Fibroblast of skin of scalp (primary cell): Measurements from ENCODE around the gene TREH. TPM values are rescaled to one million over a fixed set of nuclear protein-coding genes. Genes with fewer than 3 reads are reported as not detected.
"Not testable (repeated sequence)": the region's sequence is repeated elsewhere in the genome, so short reads cannot be mapped to it uniquely, and the experiment has no call there.

Experiments used
- DNase-seq: peaks from one replicate; pipeline ENCODE4 v3.0.0-alpha.2; 2013
- polyA plus RNA-seq, 2 experiments: library from polyadenylated mRNA; unstranded; fragments of 120-200 nt; gene quantifications; one replicate each; pipeline ENCODE4 v1.2.1, GENCODE V29; 2013; ENCODE audit not compliant: insufficient read length in 2 of 2

TREH gene
- 0.17 TPM for polyA plus RNA-seq (2013, experiment 1 of 2; ENCODE audit: insufficient read length)
- 0.20 TPM for polyA plus RNA-seq (2013, experiment 2 of 2; ENCODE audit: insufficient read length)

DNA sequence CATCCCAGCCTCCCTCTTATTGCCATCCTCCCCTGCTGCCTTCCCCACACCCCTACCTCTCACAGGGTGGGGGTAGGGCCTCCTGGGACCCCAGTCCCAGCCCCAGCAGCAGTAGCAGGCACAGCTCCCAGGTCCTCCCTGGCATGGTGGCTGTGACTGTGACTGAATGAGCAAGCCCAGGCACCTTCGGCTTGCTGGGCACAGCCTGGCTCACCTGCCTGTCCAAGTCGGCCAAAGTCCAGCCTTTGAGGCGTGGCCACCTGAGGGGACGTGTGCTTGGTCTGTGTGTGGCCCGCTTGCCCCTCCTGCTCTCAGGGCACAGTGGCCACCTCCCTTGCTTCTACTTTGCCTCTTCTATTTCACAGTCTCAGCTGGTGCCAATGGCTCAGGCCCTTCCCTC is at the start of gene TREH:
TSS of gene TREH (minus strand) at position 168 of the 400 bp plus-strand sequence. CDS start at position 145, 23 bp downstream.
- DNase-seq = no peak

DNA sequence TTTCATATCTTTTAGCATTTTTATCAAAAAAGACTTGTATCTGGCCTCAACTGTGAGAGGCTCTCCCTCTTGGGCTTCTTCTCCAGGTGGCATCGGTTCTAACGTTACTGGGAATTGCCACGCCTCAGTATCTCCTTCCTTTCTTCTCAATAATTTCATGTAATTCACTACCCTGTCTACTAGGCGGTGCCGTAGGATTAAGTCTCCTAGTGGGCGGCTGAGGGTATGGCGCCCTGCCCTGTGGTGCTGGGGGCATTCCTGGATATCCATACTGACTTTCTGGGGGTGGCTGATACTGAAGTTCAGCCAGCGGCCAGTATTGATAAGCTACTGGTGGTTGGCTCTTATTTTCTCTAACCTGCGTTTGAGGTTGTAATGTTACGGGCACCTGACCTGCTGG is 48.7 kb upstream of the TREH start:
- not testable (repeated sequence) for DNase-seq

- not testable (repeated sequence) for DNase-seq
Observed at GRCh38 chr11:118727721-118728066, 48.2 kb upstream of the TREH start.

- DNase-seq = not testable (repeated sequence)
Observed at GRCh38 chr11:118727001-118727720, 47.7 kb upstream of the TREH start.

DNA sequence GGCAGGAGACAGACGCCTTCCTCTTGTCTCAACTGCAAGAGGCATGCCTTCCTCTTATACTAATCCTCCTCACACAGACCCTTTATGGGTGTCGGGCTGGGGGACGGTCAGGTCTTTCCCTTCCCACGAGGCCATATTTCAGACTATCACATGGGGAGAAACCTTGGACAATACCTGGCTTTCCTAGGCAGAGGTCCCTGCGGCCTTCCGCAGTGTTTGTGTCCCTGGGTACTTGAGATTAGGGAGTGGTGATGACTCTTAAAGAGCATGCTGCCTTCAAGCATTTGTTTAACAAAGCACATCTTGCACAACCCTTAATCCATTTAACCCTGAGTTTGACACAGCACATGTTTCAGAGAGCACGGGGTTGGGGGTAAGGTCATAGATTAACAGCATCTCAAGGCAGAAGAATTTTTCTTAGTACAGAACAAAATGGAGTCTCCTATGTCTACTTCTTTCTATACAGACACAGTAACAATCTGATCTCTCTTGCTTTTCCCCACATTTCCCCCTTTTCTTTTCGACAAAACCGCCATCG is 42.1 kb upstream of the TREH start:
- DNase-seq = not testable (repeated sequence)

DNA sequence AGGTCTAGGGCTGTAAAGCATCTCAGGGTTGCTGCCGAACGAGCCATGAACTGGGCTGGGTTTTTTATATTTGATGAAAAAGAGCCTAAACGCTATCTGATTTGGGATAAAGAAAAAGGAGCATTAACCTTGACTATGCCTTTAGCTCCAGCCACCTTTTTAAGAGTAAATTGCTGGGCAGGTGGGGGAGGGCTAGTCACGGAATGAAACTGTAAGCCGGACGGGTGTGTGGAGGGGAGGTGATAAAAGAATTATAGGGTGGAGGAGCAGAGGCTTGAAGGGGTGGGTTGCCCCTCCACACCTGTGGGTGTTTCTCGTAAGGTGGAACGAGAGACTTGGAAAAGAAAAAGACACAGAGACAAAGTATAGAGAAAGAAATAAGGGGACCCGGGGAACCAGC is 41.3 kb upstream of the TREH start:
- DNase-seq = not testable (repeated sequence)

- not testable (repeated sequence) for DNase-seq
Observed at GRCh38 chr11:118720078-118720477, 40.6 kb upstream of the TREH start.

DNA sequence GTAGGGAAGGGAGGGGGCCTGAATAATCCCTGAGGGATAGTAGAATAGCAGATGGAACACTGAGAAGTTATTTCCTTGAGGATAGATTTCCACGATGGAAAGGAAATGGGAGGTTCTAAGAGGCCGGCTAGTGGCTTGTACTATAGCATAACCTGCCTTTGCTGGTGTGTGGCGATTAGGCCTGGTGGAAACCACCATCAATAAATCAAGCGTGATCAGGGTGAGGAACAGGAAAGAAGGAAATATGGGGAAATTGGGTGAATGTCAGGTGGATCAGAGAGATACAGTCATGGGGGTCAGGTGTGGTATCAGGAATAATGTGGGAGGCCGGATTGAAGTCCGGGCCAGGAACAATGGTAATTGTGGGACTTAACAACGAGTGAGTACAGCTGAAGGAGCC is 39.1 kb upstream of the TREH start:
- DNase-seq = not testable (repeated sequence)

- DNase-seq = not testable (repeated sequence)
Observed at GRCh38 chr11:118717733-118718132, 38.3 kb upstream of the TREH start.

DNA sequence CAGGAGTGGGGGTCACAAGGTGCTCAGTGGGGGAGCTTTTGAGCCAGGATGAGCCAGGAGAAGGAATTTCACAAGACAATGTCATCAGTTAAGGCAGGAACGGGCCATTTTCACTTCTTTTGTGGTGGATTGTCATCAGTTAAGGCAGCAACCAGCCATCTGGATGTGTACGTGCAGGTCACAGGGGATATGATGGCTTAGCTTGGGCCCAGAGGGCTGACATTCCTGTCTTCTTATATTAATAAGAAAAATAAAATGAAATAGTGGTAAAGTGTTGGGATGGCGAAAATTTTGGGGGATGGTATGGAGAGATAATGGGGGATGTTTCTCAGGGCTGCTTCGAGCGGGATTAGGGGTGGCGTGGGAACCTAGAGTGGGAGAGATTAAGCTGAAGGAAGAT is 37.8 kb upstream of the TREH start:
- not testable (repeated sequence) for DNase-seq

DNA sequence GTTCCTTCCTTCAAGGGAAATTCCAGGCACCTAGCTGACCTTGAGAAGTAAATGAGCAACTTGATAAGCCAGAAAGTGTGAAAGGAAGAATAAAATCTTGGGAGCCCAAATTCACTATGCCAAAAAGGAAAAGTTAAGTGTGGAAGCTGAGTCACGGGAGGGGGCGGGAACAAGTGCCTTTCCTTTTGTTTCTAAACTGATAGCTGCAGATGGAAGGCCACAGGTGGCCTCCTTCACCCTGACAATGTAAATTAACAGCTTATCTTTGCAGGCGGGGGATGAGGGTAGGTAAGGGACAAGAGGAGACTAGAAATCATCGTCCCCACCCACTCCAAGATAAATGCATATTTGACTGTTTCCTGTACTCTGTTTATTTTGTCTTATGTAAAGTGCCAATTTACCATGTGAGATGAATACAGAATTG is 36.4 kb upstream of the TREH start:
- DNase-seq = no peak

- no peak for DNase-seq
Observed at GRCh38 chr11:118715245-118715831, 35.9 kb upstream of the TREH start.

- DNase-seq = no peak
Observed at GRCh38 chr11:118714816-118715215, 35.4 kb upstream of the TREH start.

DNA sequence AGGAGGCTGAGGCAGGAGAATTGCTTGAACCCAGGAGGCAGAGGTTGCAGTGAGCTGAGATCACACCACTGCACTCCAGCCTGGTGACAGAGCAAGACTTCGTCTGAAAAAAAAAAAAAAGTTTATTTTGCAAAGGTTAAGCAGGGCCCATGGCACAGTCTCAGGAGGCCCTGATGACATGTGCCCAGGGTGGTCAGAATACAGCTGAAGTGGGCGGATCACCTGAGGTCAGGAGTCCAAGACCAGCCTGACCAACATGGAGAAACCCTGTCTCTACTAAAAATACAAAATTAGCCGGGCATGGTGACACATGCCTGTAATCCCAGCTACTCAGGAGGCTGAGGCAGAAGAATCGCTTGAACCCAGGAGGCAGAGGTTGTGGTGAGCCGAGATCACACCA is 35.0 kb upstream of the TREH start:
- not testable (repeated sequence) for DNase-seq

DNA sequence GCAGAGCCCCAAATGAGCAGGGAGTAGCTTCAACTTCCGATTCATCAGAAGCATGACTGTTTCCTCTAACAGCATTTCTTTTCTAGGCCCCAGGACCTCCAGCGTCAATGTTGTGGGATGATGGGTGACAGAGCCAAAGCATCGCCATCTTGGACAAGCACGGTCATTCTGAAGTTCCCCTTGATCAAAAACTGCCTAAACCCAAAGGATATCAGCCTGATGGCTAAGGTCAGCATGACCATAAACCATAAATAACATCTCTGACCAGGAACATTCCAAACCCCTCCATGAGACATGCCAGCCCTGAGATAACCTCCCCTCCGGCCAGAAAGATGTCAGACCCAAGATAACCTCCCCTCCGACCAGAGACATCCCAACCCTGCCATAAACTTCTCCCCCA is 28.8 kb upstream of the TREH start:
- no peak for DNase-seq

- DNase-seq = no peak
Observed at GRCh38 chr11:118706546-118706825, 27.0 kb upstream of the TREH start.

- DNase-seq = no peak
Observed at GRCh38 chr11:118705791-118706545, 26.5 kb upstream of the TREH start.

GRCh38 chr11:118705111-118705741 is 25.8 kb upstream of the TREH start:
- no peak for DNase-seq

DNA sequence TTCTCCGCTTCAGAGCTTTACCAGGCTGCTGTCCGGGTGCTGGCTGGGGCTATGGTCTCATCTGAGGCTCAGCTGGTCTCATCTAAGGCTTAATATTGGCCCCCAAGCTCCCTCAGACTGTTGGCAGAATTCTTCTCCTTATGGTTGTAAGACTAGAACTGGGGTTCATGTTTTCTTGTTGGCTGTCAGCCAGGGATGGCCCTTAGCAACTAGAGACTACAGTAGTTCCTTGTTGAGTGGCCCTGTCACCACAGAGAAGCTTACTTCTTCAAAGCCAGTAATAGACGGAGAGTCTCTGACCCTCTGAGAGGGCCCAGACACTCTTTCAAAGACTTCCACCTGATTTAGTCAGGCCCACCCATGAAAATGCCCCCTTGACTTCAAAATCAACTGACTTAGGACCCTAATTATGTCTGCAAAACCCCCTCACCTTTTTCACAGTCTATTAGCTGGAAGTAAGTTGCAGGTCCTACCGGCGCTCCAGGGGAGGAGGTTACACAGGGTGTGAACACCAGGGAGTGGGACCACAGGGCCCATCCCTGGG is 24.2 kb upstream of the TREH start:
- DNase-seq = no peak

DNA sequence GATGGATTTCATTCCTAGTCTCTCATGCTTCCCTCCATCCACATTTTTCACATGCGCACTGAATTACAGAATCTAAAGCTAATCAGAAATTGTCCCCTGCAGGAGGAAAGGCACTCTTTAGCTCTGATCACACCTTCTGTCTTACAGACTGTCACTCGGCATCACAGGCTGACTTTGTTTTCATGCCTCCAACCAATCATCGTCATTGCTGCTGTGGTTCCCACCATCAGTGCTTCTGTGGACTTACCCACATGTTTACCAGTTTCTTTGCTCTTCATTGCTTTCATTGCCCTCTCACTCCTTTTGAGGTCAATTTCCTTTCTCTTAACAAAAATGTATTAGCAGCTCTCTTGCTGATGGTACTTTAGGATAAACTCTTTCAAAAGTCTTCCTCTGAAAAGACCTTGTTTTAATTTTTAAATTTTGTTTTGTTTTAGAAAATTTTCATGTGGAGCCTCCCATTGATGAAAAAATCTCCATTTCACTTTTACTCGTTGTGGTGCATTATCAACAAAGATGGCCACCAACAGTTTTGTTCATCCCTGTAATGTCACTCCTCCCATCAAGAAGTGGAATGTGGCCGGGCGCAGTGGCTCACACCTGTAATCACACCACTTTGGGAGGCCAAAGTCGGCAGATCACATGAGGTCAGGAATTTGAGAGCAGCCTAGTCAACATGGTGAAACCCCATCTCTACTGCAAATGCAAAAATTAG is 20.2 kb upstream of the TREH start:
- no peak for DNase-seq

DNA sequence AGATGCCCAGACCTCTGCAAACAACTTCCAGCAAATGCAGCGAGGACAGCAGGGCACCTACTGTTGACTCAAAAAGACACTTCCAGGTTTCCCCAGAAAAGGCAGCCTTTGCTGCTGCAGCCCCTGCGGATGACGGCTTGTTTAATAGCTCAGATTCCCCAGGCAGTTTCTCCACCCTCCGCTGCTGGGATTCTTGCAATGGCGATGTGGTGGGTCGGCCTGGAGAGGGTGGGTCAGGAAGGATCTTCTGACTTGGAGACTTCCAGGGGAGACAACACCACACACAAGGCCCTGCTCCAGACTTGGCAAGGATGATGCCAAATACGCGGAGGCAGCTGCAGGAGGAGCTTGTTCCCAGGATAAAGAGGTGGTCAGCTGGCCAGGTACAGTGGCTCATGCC is 17.9 kb upstream of the TREH start:
- DNase-seq = no peak

GRCh38 chr11:118696673-118697226 is 17.3 kb upstream of the TREH start:
- no peak for DNase-seq
